Lower leg skin (tissue), 4 donors: ENCODE results near the gene MAPK12. TPM values are rescaled to one million over a fixed set of nuclear protein-coding genes. Genes with fewer than 3 reads are reported as not detected.
A peak's percentile ranks its signal among the peaks of the same experiment; 100 is the strongest.

Experiments used
- DNase-seq, 2 donors: peaks; one replicate each; pipeline ENCODE4 v3.0.0-alpha.2; 2019; ENCODE audit warnings: low spot score in 2 of 2
- H3K4me3 ChIP-seq: fragments of 200-600 bp; sonication (generic); 2 replicates; pipeline ENCODE4 v1.5.1; 2017; ENCODE audit warnings: mild to moderate bottlenecking, low read depth; ENCODE audit not compliant: poor library complexity, severe bottlenecking
- CTCF ChIP-seq, 3 donors: fragments of 450-650 bp; IDR thresholded peaks; one replicate each; pipeline ENCODE4 v1.5.1; 2016; ENCODE audit warnings: antibody characterized with exemption in 3 of 3, mild to moderate bottlenecking in 3 of 3, moderate library complexity in 2 of 3
- POLR2A ChIP-seq, 2 donors: fragments of 450-650 bp; IDR thresholded peaks; one replicate each; pipeline ENCODE4 v1.6.1; 2016 to 2017; ENCODE audit warnings: antibody characterized with exemption in 2 of 2, mild to moderate bottlenecking in 1 of 2, moderate library complexity in 1 of 2
- WGBS, 2 donors: methylation state at CpG; one replicate each; pipeline ENCODE4 v1.1.5; 2018; 5-methylcytosine and 5-hydroxymethylcytosine counted together
- intact Hi-C: fragments of 100-400 bp; cut with DNase I; formaldehyde crosslinking; loops from one replicate; pipeline ENCODE4 v1.15.0; 2023; ENCODE audit warnings: low total_unique reads
- total RNA-seq, 4 donors: library from RNA; depleted of rRNA; stranded (reverse); fragments of >200 nt; gene quantifications; one replicate each; pipeline ENCODE4 v1.1.0, GENCODE V29; 2016

Gene MAPK12
- total RNA-seq, 4 donors from 2014 or later: 0.99 to 3.5 (median 1.8) TPM

- no peak for DNase-seq
- intact Hi-C loops: loop anchor here (10.0 kb wide), 1 partner anchor 53 kb away; the partner anchor contains the start of gene DENND6B
- no peak overlapping the region for H3K4me3 ChIP-seq
- TF ChIP-seq CTCF (IDR thresholded peaks at IDR 0.05): no peak
- TF ChIP-seq POLR2A (IDR thresholded peaks at IDR 0.05): no peak
- WGBS, 2 donors: 46 to 59% methylated on average over 21 to 22 of the region's 26 CpGs
Observed at GRCh38 chr22:50272044-50272802, 10.7 kb upstream of the MAPK12 start.

GRCh38 chr22:50271519-50271970 is 10.1 kb upstream of the MAPK12 start:
- no peak overlapping the region for H3K4me3 ChIP-seq
- TF ChIP-seq CTCF (IDR thresholded peaks at IDR 0.05) (no peak), POLR2A (IDR thresholded peaks at IDR 0.05) (no peak)
- 0 to 1% methylated on average over 3 to 22 of the region's 45 CpGs for WGBS, 2 donors
- DNase-seq: no peak
- intact Hi-C loops: loop anchor here (10.0 kb wide), 1 partner anchor 53 kb away; the partner anchor contains the start of gene DENND6B

- TF ChIP-seq CTCF (IDR thresholded peaks at IDR 0.05) (no peak), POLR2A (IDR thresholded peaks at IDR 0.05) (no peak)
- 1 to 2% methylated on average over 39 to 53 of the region's 53 CpGs for WGBS, 2 donors
- intact Hi-C loops: loop anchor here (10.0 kb wide), 1 partner anchor 54 kb away; the partner anchor contains the start of gene DENND6B
- H3K4me3 ChIP-seq: peak overlapping the region; percentile 24
- DNase-seq: peak in 1 of 2 donors; percentile 93
Observed at GRCh38 chr22:50270666-50271394, 9.3 kb upstream of the MAPK12 start.

GRCh38 chr22:50269970-50270665 is 8.6 kb upstream of the MAPK12 start, which contains the start of gene MAPK11:
MAPK11 (minus strand) TSS chr22:50270380; CDS start chr22:50270292, 88 bp downstream.
- H3K4me3 ChIP-seq: peak within 1 kb of the TSS; percentile 24
- WGBS, 2 donors: 0 to 2% methylated on average over 35 to 40 of the region's 92 CpGs
- TF ChIP-seq CTCF (IDR thresholded peaks at IDR 0.05): no peak
- TF ChIP-seq POLR2A (IDR thresholded peaks at IDR 0.05): no peak
- intact Hi-C loops: loop anchor here (10.0 kb wide), 1 partner anchor 55 kb away; the partner anchor contains the start of gene DENND6B
- no peak for DNase-seq

GRCh38 chr22:50269573-50269969 is 8.1 kb upstream of the MAPK12 start:
- TF ChIP-seq CTCF (IDR thresholded peaks at IDR 0.05) (no peak), POLR2A (IDR thresholded peaks at IDR 0.05) (no peak)
- intact Hi-C loops: no loop called here
- DNase-seq: no peak
- WGBS, 2 donors: 2 to 14% methylated on average over 15 to 17 of the region's 18 CpGs
- H3K4me3 ChIP-seq: no peak overlapping the region
